RWPE1 (cell line): ENCODE data around the gene SPATS2.

Experiments
- CTCF ChIA-PET: fragments of 350-600 bp; sonication (Branson Sonifier 250); formaldehyde crosslinking; extraction: SDS; loops from one replicate; lab custom pipeline; 2021; lab: Yijun Ruan, JAX
- POLR2A ChIA-PET: fragments of 400-600 bp; formaldehyde crosslinking; extraction: SDS; loops from one replicate; lab custom pipeline; 2020; ENCODE audit warnings: antibody characterized with exemption; ENCODE audit not compliant: low non-redundant PET; lab: Yijun Ruan, JAX
- DNase-seq: peaks from one replicate; pipeline ENCODE4 v3.0.0; 2012; ENCODE audit warnings: low spot score
- H3K27ac ChIP-seq: fragments of 450-650 bp; 2 replicates; pipeline ENCODE4 v1.5.1; 2017
- TF ChIP-seq, protein P1 (sequence below): fragments of 450-650 bp; conservative IDR thresholded peaks from 2 replicates; pipeline ENCODE4 v1.5.1; 2017; ENCODE audit warnings: low read depth, mild to moderate bottlenecking

Gene SPATS2

DNA sequence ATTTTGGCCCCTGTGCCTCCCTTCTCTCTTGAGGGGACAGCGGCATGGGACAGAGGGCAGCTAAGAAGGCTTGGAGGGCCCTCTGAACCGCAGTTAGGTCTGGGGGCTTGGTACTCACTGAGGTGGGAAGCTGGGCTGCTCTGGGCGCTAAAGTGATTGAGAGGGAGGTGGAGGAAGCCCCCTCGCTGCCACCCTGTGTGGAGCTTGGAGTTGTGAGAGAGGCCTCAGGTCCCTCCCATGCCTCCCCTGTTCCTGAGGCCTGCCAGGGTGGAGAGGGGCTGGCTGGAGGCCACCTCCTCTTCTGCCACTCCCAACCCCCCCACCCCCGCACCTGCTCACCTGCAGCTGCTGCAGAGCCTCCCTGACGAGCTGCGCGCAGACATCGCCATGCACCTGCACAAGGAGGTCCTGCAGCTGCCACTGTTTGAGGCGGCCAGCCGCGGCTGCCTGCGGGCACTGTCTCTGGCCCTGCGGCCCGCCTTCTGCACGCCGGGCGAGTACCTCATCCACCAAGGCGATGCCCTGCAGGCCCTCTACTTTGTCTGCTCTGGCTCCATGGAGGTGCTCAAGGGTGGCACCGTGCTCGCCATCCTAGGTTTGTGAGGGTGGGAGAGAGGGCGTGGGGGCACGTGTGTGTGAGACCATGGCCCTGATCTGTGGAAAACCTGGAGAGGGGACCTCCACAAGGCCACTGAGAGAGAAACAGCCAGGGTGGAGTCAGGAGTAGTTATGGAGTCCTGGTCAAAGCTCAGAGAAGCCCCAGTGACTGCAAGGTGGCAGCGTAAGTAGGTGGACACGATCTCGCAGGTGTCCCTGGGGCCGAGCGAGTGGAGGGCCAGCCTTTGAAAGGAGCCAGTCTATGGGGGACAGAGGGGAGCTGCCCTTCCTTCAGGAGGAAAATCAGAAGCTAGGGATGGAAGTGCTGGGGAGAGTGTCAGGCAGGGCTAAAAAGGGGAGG, 182.8 kb downstream of the SPATS2 start:
- no peak overlapping the region for H3K27ac ChIP-seq
- TF ChIP-seq, protein P1, sequence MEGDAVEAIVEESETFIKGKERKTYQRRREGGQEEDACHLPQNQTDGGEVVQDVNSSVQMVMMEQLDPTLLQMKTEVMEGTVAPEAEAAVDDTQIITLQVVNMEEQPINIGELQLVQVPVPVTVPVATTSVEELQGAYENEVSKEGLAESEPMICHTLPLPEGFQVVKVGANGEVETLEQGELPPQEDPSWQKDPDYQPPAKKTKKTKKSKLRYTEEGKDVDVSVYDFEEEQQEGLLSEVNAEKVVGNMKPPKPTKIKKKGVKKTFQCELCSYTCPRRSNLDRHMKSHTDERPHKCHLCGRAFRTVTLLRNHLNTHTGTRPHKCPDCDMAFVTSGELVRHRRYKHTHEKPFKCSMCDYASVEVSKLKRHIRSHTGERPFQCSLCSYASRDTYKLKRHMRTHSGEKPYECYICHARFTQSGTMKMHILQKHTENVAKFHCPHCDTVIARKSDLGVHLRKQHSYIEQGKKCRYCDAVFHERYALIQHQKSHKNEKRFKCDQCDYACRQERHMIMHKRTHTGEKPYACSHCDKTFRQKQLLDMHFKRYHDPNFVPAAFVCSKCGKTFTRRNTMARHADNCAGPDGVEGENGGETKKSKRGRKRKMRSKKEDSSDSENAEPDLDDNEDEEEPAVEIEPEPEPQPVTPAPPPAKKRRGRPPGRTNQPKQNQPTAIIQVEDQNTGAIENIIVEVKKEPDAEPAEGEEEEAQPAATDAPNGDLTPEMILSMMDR: no peak
- ChIA-PET CTCF (interaction anchor here (0.5 kb wide), 1 partner anchor 183 kb away, joined by 3 read pairs; no protein-coding TSS in a partner anchor), POLR2A (no interaction called here)
- DNase-seq: no peak

DNA sequence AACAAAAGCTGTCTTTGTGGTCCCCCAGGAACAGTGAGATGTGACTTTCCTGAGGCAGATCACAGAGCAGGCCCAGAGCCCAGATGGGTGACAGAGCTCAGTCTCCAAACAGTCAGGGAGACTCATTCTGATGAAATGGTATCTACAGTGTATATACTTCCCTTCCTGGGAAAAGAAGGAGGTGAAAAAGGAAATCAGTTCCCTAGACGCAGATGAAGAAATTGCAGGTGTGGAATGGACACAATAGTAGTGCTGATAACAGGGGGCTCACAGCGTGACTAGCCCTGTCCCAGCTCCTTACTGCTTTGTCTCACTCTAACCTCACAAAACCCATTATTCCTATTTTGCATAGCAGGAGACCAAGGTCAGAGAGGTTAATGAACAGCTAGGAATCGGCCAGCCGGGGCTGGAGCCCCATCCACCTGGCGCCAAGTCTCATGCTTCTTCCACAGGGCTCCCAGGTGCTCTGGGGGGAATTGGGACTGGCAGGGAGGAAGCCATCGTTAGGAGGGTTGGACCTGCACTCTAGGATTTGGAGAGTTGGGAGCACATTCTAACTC, 183.5 kb downstream of the SPATS2 start:
- DNase-seq: no peak
- POLR2A ChIA-PET: no interaction called here
- CTCF ChIA-PET: interaction anchor here (0.5 to 0.6 kb wide), 2 partner anchors 183 to 451 kb away, joined by 3 read pairs; no protein-coding TSS in a partner anchor
- TF ChIP-seq, protein P1: no peak
- H3K27ac ChIP-seq: no peak overlapping the region

DNA sequence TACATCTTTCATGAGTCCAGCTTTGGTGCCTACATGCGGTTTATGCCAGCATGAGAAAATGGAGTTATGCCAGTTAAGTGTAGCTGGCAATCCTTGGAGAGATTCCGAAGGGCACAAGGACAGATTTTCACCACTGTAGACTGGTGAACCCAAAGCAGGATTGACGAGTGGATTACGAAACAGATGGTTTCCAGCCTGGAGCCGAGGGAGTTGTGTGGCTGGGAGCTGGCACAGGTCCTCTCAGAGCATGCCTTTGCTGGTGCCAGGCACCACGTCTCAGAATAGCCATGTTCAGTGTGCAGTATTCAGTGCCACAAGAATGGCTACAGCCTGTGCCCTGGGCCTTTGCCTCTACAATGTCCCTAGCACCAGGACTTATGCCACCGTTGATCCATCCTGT, 184.8 kb downstream of the SPATS2 start:
- TF ChIP-seq, protein P1: no peak
- CTCF ChIA-PET: interaction anchor here (1.0 to 2.7 kb wide), 3 partner anchors 29 to 217 kb away, joined by 6 to 18 read pairs (median 7); no protein-coding TSS in a partner anchor
- H3K27ac ChIP-seq: no peak overlapping the region
- no peak for DNase-seq
- POLR2A ChIA-PET: interaction anchor here (1.0 kb wide), 1 partner anchor 15 kb away, joined by 4 read pairs; no protein-coding TSS in a partner anchor

DNA sequence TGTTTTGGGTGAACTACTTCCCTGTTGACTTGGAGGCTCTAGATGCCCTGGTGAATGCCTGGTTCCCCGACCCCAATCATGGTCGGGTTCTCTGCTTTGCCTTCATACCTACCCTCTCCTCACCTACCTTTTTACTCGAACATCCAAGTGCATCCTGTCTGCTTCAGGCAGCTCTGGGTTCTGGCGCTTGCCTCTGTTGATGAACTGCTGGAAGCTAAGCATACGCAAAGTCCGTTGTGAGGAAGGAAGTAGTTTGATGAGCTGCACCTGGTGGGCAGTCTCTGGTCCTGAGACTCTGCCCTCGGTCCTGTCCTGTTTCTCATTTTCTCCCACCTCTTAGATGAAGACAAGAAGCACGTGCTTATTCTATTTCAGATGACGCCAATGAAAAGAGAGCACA, 185.2 kb downstream of the SPATS2 start:
- no peak for DNase-seq
- ChIA-PET POLR2A (interaction anchor here (1.0 kb wide), 1 partner anchor 15 kb away, joined by 4 read pairs; no protein-coding TSS in a partner anchor), CTCF (interaction anchor here (0.6 to 2.7 kb wide), 6 partner anchors 8 to 286 kb away, joined by 3 to 18 read pairs (median 6); no protein-coding TSS in a partner anchor)

DNA sequence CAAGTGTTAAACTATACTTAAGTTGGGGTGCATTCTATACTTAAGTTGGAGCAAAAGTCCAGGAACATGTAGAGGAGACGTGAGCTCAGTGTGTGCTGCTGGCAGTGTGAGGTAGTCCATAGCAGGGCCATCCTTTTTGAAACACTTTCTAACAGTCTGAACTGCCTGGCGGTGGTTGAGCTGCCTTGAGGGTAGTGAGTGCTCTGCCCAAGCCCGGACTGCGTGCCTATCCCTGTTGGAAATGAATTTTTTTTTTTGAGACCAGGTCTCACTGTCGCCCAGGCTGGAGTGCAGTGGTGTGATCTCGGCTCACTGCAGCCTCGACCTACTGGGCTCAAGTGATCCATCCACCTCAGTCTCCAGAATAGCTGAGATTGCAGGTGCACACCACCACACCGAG, 185.6 kb downstream of the SPATS2 start:
- H3K27ac ChIP-seq: no peak overlapping the region
- no peak for DNase-seq
- TF ChIP-seq, protein P1: no peak
- ChIA-PET POLR2A (interaction anchor here (1.0 kb wide), 1 partner anchor 14 kb away, joined by 4 read pairs; no protein-coding TSS in a partner anchor), CTCF (interaction anchor here (0.6 to 2.7 kb wide), 8 partner anchors 8 to 286 kb away, joined by 3 to 18 read pairs (median 6); no protein-coding TSS in a partner anchor)

More for the DNA sequence above, 185.2 kb downstream of the SPATS2 start:
- TF ChIP-seq, protein P1: no peak
- no peak overlapping the region for H3K27ac ChIP-seq
